Fibroblast of mammary gland (primary cell): Measurements from ENCODE around the gene MRPL46.

Source experiments
- DNase-seq: peaks from one replicate; pipeline ENCODE4 v3.0.0-alpha.2; 2010; ENCODE audit warnings: low read depth
- H3K4me3 ChIP-seq: 2 replicates; pipeline ENCODE4 v1.5.1; 2011; ENCODE audit warnings: low read depth, mild to moderate bottlenecking, low read length, moderate library complexity; ENCODE audit not compliant: control insufficient read depth
- TF ChIP-seq, protein P1 (sequence below): conservative IDR thresholded peaks from 2 replicates; pipeline ENCODE4 v1.5.1; 2011; ENCODE audit warnings: low read depth, low read length, inconsistent platforms; ENCODE audit not compliant: control insufficient read depth, insufficient read depth

The MRPL46 gene

DNA sequence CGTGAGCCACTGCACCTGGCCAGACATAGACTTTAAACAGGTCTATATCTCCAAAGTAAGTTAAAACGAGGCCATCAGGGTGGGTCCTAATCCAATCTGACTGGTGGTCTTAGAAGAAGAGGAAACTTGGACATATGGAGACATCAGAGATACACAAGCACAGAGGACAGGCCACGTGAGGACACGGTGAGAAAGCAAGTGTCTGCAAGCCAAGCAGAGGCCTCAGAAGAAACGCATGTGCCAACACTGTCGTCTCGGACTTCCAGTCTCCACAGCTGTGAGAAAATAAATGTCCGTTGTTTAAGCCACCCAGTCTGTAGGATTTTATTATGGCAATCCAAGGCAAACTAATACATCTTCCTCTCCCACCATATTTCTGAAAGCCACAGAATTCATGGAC lies 43.9 kb downstream of the MRPL46 start:
- TF ChIP-seq, protein P1, sequence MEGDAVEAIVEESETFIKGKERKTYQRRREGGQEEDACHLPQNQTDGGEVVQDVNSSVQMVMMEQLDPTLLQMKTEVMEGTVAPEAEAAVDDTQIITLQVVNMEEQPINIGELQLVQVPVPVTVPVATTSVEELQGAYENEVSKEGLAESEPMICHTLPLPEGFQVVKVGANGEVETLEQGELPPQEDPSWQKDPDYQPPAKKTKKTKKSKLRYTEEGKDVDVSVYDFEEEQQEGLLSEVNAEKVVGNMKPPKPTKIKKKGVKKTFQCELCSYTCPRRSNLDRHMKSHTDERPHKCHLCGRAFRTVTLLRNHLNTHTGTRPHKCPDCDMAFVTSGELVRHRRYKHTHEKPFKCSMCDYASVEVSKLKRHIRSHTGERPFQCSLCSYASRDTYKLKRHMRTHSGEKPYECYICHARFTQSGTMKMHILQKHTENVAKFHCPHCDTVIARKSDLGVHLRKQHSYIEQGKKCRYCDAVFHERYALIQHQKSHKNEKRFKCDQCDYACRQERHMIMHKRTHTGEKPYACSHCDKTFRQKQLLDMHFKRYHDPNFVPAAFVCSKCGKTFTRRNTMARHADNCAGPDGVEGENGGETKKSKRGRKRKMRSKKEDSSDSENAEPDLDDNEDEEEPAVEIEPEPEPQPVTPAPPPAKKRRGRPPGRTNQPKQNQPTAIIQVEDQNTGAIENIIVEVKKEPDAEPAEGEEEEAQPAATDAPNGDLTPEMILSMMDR = no peak
- no peak overlapping the region for H3K4me3 ChIP-seq
- no peak for DNase-seq

DNA sequence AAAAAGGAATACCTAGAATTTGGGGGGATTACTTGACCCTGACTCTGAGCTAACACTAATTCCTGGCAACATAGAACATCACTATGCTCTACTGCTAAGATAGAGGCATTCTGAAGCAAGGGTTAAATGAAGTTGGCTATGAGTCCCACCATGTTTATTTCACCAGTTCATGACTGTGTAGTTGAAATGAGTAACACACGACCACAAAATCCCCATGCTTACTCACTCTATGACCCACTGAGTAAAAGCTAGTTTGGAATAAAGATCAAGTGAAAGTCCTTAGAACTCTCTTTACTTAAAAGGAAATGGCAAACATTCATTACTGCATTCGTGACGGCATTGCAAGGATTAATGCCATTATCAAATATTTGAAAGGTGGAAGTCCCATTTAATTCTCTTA lies 47.4 kb downstream of the MRPL46 start:
- TF ChIP-seq, protein P1 = no peak
- peak; percentile 40 for DNase-seq
- H3K4me3 ChIP-seq = no peak overlapping the region
